Esophagus squamous epithelium (tissue), 4 donors: ENCODE data around the gene ZMYND10.

Experiments used
- CTCF ChIP-seq, 6 experiments: fragments of 450-650 bp in 4 of 6; fragments of 200-600 bp in 2 of 6; sonication (generic) in 2 of 6; IDR thresholded peaks; one replicate each; pipeline ENCODE4 v1.5.1; 2016 to 2019; ENCODE audit warnings: antibody characterized with exemption in 6 of 6, mild to moderate bottlenecking in 4 of 6, moderate library complexity in 4 of 6
- POLR2A ChIP-seq, 4 donors: fragments of 450-650 bp; IDR thresholded peaks; one replicate each; pipeline ENCODE4 v1.6.1; 2017; ENCODE audit warnings: antibody characterized with exemption in 4 of 4, mild to moderate bottlenecking in 4 of 4, moderate library complexity in 3 of 4

- TF ChIP-seq CTCF (IDR thresholded peaks at IDR 0.05) (no peak), POLR2A (IDR thresholded peaks at IDR 0.05) (no peak)
Observed at GRCh38 chr3:50327129-50327528, 18.4 kb downstream of the ZMYND10 start.
